SHP77 (cell line): Measurements from ENCODE around the gene BICDL2.

Source experiments
- DNase-seq, 2 experiments: peaks; one replicate each; lab custom pipeline; 2025; lab: John Stamatoyannopoulos, UW

The BICDL2 gene

DNA sequence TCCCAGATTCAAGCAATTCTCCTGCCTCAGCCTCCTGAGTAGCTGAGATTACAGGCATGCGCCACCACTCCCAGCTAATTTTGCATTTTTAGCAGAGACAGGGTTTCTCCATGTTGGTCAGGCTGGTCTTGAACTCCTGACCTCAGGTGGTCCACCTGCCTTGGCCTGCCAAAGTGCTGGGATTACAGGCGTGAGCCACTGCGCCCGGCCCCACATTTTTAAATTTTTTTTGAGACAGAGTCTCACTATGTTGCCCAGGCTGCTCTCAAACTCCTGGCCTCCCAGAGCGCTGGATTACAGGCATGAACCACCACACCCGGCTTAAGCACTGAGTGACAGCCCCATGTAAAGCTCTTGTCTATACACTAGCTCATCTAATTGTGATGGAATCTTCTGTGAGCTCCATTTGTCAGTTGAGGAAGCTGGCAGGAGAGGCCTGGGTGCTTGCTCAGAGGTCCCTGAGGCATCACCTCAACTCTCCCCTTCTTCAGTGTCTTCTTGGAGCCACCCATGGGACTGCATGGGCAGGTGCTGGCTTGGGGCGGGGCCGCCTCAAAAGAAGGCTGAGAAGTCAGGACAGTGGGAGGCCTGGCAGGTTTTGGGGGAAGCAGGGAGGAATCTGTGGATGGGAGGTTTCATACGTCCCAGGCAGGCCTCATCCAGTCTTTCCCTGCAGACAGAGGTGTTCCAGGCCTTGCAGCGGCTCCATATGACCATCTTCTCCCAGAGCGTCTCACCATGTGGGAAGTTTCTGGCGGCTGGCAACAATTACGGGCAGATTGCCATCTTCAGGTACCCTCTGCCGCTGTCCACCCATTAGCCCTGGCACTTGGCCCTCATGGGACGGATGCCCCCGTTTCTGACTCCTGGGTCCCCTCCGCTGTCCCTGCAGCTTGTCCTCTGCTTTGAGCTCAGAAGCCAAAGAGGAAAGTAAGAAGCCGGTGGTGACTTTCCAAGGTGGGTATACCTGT is 11.4 kb downstream of the BICDL2 start:
- DNase-seq, result no peak

DNA sequence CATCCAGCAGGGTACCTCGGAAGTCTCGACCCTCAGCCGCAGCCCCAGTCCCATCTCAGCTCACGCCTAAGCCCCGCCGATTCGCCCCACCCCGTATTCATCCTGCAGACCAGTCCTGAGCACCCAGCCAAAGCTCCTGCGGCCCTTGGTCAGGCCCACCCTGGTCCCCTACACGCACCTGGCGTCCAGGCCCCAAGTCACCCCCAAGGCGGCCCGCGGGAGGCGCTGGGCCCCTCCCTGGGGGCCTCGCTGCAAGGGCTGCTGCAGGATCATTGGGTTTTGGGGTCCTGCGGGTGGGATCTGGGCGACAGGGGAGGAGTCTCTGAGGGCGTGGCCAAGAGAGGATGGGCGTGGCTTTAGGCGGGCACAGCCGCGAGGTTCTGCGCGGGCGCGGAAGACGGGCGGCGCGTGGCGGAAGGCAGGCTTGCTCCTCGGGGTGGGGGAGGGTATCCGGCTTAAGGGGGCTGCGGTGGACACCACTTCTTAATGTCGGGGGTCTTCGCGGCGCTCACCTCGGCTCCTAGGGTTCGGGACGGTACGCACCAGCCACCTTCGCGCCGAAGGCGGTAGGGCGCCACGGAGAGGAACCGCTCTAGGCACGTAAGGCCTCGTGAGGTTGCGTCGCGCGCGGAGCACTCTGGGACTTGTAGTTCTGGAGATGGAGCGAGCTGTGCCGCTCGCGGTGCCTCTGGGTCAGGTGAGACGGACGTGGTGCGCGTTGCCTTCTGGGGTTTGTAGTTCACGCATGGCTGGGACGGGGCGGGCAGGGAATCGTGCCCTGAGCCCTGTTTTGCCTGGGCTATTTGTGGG is 12.9 kb downstream of the BICDL2 start, which contains the start of the genes HCFC1R1 and THOC6:
HCFC1R1 (minus strand) TSS at position 274 of the 810 bp plus-strand sequence; CDS start at position 273, 1 bp downstream.
THOC6 (plus strand) TSS at position 367 of the 810 bp plus-strand sequence; CDS start at position 659, 292 bp downstream.
- DNase-seq, result peak; percentile 96 to 98

DNA sequence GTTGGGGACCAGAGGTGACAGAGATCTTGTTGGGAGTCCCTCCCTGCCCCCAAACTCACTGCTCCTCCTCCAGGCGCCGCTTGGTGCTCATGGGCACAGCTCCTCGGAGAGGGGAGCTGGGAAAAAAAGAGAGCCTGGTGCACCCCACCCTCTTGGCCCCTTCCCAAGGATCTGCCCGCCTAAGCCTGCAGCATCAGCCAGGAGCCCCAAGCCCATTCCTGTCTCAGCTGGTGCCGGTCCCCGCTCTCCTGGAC is 13.4 kb downstream of the BICDL2 start:
- DNase-seq, result no peak

DNA sequence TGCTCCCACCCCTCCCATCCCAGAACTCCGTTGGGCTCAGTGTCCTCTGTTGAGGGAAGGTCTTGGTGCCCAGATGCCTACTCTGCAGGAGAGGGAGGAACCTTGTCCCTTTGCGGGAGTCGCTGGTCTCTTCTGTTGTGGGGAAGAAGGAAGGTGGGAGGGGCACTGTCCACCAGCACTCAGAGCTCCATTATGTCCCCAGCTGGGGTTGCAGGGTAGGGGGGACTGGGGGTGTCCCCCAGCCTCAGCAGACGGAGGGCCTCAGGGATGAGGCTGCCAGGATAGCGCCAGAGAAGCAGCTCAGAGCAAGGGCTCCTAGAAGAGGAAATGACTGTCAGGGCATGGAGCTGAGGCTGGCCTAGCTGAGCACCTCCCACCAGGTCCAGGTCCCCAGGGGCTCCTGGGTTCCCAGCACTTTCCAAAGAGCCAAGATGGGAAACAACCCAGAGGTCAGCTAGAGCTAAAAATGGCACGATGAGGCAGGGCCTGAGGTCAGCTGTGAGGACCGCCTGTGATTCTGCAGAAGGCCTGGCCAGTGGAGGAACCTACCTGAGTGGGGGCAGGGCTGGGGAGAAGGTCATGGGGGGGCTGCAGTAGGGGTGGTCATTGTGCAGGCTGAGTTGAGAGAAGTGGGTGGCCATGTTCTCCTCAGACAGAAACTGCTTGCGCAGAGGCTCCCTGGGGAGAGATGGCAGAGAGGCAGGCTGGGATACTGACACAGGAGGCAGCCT is 13.9 kb downstream of the BICDL2 start:
- DNase-seq, result no peak

DNA sequence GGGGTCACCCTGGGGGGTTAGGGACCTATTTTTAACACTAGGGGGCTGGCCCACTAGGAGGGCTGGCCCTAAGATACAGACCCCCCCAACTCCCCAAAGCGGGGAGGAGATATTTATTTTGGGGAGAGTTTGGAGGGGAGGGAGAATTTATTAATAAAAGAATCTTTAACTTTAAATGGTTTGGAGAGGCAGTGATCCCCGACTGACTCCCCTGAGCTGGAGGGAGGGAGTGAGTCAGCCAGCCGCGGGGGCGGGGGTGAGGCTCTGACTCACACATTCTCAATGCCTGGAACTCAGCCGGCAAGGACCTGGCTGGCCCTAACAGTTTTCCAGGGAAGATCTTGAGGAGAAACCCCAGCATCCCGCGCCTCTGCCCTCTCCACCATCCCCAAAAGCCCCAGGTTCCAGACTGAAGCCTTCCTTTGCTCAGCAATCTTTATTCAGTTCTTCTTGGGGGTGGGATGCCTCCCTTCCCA is 14.5 kb downstream of the BICDL2 start:
- no peak for DNase-seq

DNA sequence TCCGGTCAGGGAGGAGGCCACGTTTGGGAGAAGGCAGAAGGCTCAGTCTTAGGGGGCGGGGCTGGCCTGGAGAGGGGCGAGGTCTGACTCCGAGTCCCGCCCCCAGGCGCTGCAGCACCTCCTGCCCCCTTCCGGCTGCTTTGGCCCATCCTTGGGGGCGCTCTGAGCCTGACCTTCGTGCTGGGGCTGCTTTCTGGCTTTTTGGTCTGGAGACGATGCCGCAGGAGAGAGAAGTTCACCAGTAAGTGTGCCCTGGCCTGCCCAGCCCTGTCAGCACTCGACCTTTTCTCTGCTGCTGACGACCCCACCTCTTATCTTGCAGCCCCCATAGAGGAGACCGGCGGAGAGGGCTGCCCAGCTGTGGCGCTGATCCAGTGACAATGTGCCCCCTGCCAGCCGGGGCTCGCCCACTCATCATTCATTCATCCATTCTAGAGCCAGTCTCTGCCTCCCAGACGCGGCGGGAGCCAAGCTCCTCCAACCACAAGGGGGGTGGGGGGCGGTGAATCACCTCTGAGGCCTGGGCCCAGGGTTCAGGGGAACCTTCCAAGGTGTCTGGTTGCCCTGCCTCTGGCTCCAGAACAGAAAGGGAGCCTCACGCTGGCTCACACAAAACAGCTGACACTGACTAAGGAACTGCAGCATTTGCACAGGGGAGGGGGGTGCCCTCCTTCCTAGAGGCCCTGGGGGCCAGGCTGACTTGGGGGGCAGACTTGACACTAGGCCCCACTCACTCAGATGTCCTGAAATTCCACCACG is 15.1 kb downstream of the BICDL2 start:
- peak in 1 of 2 experiments; percentile 41 for DNase-seq

DNA sequence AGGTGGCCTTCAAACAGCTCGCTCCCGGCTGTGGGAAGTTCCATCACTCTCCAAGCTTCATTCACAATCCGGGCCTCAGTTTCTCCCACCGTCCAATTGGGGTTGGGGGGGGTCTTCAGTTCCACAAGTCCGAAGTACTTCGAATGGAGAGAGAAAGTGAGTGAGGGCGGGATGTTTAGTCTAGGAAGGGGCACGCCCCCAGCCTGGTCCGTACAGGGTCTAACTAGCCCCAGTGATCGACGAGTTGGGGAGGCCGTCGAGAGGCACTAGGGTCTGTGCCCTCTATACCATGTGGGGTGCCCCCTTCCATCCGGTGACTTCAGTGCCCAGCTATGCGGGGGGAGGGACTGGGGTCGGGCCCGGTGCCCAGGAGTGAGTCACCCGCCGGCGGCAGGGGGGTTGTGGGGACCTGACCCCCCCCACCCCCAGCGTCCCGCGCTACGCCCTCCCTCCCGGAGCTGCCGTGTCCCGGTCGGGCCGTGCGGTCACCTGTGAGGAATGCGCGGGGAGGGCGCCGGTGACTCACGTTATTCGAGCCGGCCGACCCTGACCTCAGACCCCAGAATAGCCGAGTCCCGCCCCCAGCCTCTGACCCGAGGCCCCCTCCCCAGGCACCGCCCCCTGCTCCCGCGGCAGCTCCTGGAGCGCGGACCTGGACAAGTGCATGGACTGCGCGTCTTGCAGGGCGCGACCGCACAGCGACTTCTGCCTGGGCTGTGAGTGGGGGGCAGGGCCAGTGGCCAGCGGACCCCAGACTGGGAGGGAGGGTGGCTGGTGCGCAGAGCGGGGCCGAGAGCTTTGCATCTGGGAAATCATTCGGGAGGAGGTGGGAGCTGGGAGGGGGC is 15.9 kb downstream of the BICDL2 start:
- DNase-seq, result no peak

DNA sequence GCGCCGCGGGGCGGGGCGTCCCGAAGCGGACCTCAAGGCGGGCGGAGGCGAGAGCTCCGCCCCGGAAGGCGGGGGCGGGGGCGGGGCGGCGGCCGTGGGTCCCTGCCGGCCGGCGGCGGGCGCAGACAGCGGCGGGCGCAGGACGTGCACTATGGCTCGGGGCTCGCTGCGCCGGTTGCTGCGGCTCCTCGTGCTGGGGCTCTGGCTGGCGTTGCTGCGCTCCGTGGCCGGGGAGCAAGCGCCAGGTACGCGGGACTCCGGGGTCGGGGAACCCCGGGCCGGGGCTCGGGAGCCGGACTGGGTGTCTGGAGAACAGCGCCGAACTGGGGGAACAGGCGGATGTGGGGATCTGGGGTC is 16.5 kb downstream of the BICDL2 start, which contains the start of gene TNFRSF12A:
TNFRSF12A (plus strand) TSS at position 122 of the 357 bp plus-strand sequence; CDS start at position 152, 30 bp downstream.
- DNase-seq, result peak in 1 of 2 experiments; percentile 68

DNA sequence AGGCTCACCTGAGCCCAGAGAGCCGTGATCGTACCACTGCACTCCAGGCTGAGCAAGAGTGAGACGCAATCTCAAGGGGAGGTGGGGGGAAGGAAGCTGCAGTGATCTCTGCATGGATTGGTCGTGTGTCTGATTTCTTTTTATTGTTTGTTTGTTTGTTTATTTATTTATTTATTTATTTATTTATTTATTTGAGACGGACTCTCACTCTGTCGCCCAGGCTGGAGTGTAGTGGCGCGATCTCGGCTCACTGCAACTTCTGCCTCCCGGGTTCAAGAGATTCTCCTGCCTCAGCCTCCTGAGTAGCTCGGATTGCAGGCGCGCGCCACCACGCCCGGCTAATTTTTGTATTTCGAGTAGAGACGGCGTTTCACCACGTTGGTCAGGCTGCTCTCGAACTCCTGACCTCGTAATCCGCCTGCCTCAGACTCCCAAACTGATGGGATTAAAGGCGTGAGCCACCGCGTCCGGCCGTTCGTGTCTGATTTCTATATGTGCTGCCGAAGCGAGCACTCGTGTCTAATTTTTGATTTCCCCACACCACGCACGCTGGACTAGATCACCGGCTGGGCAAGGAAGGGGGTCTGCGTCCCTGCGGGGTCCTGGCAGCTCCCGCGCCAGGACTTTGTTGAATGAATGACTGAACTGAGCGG is 17.0 kb downstream of the BICDL2 start:
- no peak for DNase-seq

DNA sequence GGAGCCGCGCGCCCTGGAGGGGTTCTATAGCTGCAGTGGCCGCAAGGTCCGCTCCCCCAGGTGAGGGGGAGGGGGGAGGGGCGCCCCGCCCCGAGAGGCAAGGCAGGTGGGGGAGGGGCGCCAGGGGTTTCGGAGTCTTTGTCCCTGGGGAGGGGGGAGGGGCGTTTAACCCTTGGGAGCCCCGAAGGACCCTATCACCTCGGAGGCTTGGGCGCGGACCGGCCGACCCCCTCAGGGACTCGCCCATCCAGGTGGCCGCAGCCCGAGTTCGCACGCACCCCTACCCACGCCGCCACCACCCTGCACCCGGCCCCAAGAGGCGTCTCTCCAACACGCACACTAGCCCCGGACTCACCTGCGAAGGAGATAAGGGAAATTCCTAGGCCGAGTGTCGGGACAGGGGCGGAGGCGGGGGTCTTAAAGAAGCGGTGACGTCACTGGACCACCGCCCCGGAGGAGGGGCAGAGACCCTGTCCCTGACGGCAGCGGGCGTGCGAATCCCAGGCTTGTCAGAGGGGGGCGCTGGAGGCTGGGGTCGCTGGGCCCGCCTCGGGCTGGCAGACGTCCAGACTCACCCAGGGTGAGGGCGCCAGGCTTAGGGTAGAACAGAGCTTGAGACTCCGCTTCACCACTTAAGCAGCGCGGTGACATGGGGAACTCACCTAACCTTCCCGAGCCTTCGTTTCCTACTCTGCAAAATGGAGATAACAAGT is 18.8 kb downstream of the BICDL2 start, which contains the start of gene CLDN6:
CLDN6 (minus strand) TSS at position 390 of the 713 bp plus-strand sequence. CDS start 2,162 bp downstream, outside the sequence.
- DNase-seq, result peak in 1 of 2 experiments; percentile 38

DNA sequence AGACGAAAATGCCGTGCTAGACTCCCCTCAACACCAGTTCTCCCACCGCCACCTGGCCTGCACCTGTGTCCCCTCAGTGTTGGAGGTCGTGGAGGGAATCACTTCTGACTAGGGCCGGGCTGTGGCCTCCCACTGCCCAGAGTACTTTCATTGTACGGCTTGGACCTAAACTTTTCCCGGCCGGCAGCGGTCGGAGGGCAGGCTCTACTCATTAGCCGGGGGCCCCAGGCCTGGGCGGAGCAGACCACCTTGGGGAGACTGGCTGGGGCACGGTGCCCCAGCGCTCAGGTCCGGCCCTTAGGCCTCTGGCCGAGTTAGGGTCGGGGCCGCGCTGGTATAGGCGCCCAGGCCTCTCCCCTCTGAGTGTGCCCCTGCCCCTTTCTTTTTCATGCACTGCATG is 19.4 kb downstream of the BICDL2 start:
- no peak for DNase-seq

DNA sequence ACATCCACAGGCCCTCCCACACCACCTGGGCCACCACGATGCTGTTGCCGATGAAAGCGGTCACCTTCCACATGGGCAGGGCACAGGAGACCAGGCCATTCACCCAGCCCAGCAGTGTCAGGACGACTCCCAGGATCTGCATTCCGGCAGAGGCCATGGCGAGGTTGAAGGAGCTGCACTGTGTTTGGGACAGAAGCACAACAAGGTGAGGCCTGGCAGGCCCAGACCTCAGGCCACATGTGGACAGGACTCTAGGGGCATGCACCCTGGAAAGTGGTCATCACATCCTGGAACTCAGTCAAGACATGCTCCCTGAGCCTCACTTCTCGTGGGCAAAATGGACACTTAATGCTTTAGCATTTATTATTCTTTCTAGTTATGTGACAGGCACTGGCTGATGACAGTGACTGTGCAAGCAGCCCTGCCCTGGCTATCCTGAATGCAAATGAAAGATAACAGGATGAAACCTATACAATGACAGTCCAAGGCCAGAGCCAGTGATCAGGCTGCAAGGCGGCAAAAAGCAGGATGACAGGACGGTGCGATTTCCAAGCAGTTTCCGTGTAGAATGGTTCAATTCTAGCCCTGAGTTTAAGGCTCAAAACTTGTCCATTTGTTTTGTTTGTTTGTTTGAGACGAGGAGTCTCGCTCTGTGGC is 20.8 kb downstream of the BICDL2 start:
- DNase-seq, result no peak

DNA sequence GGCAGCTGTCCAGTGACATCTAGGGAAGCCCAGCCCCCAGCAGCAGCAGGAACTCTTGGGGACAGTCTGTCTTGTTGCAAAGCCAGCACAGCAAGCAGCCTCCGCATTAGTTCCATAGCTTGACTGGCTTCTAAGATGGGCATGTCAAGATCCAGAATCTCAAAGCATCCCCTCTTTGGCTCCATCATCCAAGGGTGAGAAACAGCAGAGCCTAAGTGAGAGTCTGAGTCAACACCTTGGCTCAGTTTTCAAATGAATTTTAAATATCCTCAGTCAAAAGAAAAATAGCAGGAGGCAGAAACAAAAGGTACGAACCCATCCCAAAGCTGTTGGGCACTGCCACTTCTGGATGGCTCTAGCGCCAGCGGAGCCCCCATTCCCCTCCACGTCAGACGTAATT is 21.8 kb downstream of the BICDL2 start:
- DNase-seq, result no peak

DNA sequence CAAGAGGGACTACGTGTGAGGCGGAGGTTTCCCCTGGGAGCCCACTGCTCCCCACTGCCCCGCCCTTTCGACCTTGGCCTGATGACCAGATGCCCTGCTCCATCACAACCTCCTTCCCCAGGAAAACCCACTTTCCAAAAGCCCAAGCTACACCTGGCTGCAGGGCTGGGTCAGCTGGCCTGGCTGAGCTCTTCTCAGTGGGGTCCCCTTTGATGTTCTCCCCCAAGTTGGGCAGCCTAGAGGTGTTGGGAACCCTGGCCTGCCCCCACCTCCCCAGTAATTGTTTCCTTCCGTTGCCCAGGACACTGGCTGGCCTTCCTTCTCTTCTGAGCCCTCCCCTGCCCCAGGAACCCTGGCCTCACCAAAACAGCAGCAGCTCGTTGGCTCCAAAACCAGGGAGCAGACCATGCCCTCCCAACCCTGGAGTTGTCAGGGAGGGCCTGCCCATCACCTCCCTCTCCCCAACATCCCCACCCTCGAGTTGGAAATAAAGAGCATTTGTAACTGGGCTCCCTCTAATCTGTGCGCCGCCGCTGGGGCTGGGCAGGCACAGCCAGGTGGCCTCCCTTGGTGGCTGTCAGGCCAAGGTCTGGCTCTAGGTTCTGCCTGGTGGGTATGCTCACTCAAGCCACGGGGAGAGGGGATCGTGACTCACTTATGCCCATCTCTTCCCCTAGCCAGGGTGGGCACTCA is 22.6 kb downstream of the BICDL2 start:
- no peak for DNase-seq

DNA sequence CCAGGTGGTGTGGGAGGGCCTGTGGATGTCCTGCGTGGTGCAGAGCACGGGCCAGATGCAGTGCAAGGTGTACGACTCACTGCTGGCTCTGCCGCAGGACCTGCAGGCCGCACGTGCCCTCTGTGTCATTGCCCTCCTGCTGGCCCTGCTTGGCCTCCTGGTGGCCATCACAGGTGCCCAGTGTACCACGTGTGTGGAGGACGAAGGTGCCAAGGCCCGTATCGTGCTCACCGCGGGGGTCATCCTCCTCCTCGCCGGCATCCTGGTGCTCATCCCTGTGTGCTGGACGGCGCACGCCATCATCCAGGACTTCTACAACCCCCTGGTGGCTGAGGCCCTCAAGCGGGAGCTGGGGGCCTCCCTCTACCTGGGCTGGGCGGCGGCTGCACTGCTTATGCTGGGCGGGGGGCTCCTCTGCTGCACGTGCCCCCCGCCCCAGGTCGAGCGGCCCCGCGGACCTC is 23.2 kb downstream of the BICDL2 start:
- no peak for DNase-seq

DNA sequence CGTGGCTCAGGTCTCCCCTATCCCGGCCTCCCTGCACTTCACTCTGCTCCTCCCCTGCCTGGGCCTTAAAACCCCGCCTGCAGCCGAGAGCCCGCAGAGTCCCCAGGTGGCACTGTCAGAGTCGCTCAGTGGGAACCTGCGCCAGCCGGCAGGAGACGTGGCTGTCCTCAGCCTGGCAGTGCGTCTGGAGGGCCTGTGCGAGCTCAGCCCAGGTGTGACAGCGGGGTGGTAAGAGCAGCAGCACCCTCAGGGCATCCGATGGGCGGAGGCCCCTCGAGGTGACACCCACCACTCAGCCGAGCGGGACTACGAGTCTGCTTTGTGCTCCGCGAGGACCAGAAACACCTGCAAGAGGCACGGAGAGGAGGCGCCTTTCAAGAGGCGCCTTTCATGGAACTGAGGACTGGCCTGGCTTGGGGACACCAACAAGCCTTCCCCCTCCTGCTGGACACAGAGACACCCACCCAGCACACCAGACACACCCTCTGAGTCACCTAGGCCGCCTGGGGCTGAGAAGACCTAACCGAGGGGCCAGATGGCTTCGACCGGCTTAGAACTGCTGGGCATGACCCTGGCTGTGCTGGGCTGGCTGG is 23.8 kb downstream of the BICDL2 start, which contains the start of gene CLDN9:
CLDN9 (plus strand) TSS at position 96 of the 593 bp plus-strand sequence; CDS start at position 536, 440 bp downstream.
- no peak for DNase-seq

DNA sequence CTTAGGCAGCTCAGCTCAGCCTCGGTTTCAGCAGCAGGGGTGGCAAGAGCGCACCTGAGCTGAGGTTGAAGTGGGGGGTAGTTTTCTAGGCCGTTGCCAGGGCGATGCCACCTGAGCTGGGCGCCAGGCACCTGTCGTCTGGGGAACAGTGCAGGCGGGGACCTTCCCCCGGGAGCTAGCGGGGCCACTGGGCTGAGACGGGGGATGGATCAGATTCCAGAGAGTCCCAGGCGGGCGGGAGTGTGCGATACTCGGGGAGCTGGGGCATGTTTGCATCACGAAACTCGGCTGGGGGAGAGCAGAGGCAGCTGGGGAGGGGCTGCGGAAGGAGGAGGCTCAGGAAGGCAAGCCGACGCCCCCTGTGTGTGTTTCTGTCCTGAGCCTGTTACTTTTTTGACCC is 24.5 kb downstream of the BICDL2 start:
- no peak for DNase-seq
